Measurements from ENCODE around the gene CIB2.

Gene CIB2

GRCh38 chr15:78149068-78149804 lies 18.0 kb upstream of the CIB2 start, which contains the start of gene IDH3A:
TSS of gene IDH3A (plus strand) at chr15:78149362. CDS start at chr15:78149404, 42 bp downstream.
- peak; percentile 89 for DNase-seq

GRCh38 chr15:78148392-78149067 lies 17.3 kb upstream of the CIB2 start:
- no peak for DNase-seq

- DNase-seq = no peak
Measured at GRCh38 chr15:78147566-78147965, 16.3 kb upstream of the CIB2 start.

- no peak for DNase-seq
Measured at GRCh38 chr15:78146425-78147154, 15.3 kb upstream of the CIB2 start.

- no peak for DNase-seq
Measured at GRCh38 chr15:78142332-78142731, 11.1 kb upstream of the CIB2 start.

- no peak for DNase-seq
Measured at GRCh38 chr15:78140292-78140691, 9.0 kb upstream of the CIB2 start.

GRCh38 chr15:78139578-78139977 lies 8.3 kb upstream of the CIB2 start:
- DNase-seq = no peak

GRCh38 chr15:78133801-78134200 lies 2.6 kb upstream of the CIB2 start:
- DNase-seq = no peak

- no peak for DNase-seq
Measured at GRCh38 chr15:78130466-78131294, 565 bp downstream of the CIB2 start.

- DNase-seq = no peak
Measured at GRCh38 chr15:78129751-78130287, 1.4 kb downstream of the CIB2 start.

GRCh38 chr15:78129077-78129750 lies 2.0 kb downstream of the CIB2 start:
- no peak for DNase-seq

- no peak for DNase-seq
Measured at GRCh38 chr15:78127882-78128281, 3.4 kb downstream of the CIB2 start.

GRCh38 chr15:78125267-78125666 lies 6.0 kb downstream of the CIB2 start:
- DNase-seq = no peak

- no peak for DNase-seq
Measured at GRCh38 chr15:78120523-78120922, 10.7 kb downstream of the CIB2 start.

- no peak for DNase-seq
Measured at GRCh38 chr15:78112551-78112950, 18.7 kb downstream of the CIB2 start.

- no peak for DNase-seq
Measured at GRCh38 chr15:78111788-78112187, 19.5 kb downstream of the CIB2 start.

- no peak for DNase-seq
Measured at GRCh38 chr15:78110916-78111475, 20.2 kb downstream of the CIB2 start.

- DNase-seq = no peak
Measured at GRCh38 chr15:78110096-78110495, 21.1 kb downstream of the CIB2 start.

- no peak for DNase-seq
Measured at GRCh38 chr15:78109156-78109555, 22.1 kb downstream of the CIB2 start.

GRCh38 chr15:78108300-78109084 lies 22.8 kb downstream of the CIB2 start:
- DNase-seq = peak; percentile 78

GRCh38 chr15:78107471-78107870 lies 23.8 kb downstream of the CIB2 start:
- DNase-seq = no peak

Measured in amniotic stem cell (primary cell).